ENCODE results near the gene CFAP100. TPM values are rescaled to one million over a fixed set of nuclear protein-coding genes. Genes with fewer than 3 reads are reported as not detected.

CFAP100 gene
- total and polyA plus RNA-seq, 2 of the 4 experiments (the other 2 are of a cell fraction): not detected

- no TSS peak for BruUV-seq (replicated peaks)
- no peak for ATAC-seq (ENCODE audit: low read depth)
- Histone ChIP-seq H3K27ac (ENCODE audit: insufficient read depth, low read length) (no peak overlapping the region), H3K4me2 (ENCODE audit: low read depth, low read length) (no peak overlapping the region), H3K9ac (ENCODE audit: low read depth, low read length) (no peak overlapping the region), H3K36me3 (ENCODE audit: control insufficient read depth, insufficient read depth, low read length) (no peaks in the 10 kb centered on the region), H2BK20ac (ENCODE audit: low read depth, low read length) (no peak overlapping the region), H3K9me1 (ENCODE audit: insufficient read depth, low read length) (no peaks in the 10 kb centered on the region), H4K91ac (ENCODE audit: insufficient read depth, low read depth, low read length) (no peak overlapping the region), H3K9me3 (ENCODE audit: control insufficient read depth, insufficient read depth, low read length) (peaks cover 3% of the 10 kb centered on the region), H3K56ac (ENCODE audit: extremely low read depth, insufficient read depth, low read length) (no peak overlapping the region), H3K23ac (ENCODE audit: low read depth, low read length) (no peak overlapping the region), H3K4me3 (ENCODE audit: insufficient read depth, low read depth, low read length) (no peak overlapping the region), H3K79me1 (ENCODE audit: low read depth in 1 of 2, low read length in 2 of 2) (no peaks in the 10 kb centered on the region), H2BK15ac (ENCODE audit: low read depth, low read length) (no peak overlapping the region), H3K27me3 (ENCODE audit: control insufficient read depth, insufficient read depth, low read length) (peaks cover 5% of the 10 kb centered on the region; the same call in 1 of the 2 replicates), H4K8ac (ENCODE audit: low read depth in 2 of 2, low read length in 2 of 2) (no peak overlapping the region), H3K14ac (replicated peaks; ENCODE audit: low read depth, low read length) (no peak overlapping the region), H4K5ac (ENCODE audit: low read depth, low read length) (no peak overlapping the region), H3K18ac (ENCODE audit: low read depth, low read length) (no peak overlapping the region), H2AFZ (replicated peaks; ENCODE audit: low read length, poor library complexity) (no peak overlapping the region), H3K4me1 (ENCODE audit: control insufficient read depth, insufficient read depth, low read length) (no peaks in the 10 kb centered on the region; the same call in 1 of the 2 replicates), H3K4ac (ENCODE audit: low read depth, low read length) (no peak overlapping the region), H2BK120ac (ENCODE audit: low read depth, low read length) (no peak overlapping the region), H4K20me1 (ENCODE audit: insufficient read depth, low read length) (no peaks in the 10 kb centered on the region), H2BK5ac (ENCODE audit: low read depth, low read length, poor library complexity, severe bottlenecking) (no peak overlapping the region), H2AK5ac (ENCODE audit: low read depth, low read length) (no peak overlapping the region), H2AK9ac (replicated peaks; ENCODE audit: low read depth, low read length, poor library complexity) (no peak overlapping the region)
- ChIA-PET POLR2A (ENCODE audit: unreplicated experiment) (no interaction called here), CTCF (no interaction called here)
- intact Hi-C loops (cut with micrococcal nuclease): no loop called here
- in situ Hi-C loops (cut with MboI; ENCODE audit: low sequenced_read_pairs): no loop called here
- TF ChIP-seq CTCF (conservative IDR thresholded peaks at IDR 0.05; ENCODE audit: low read depth, low read length): no peak
- no peak for TF ChIP-seq RFX5 (IDR thresholded peaks at IDR 0.05; ENCODE audit: low read depth, low read length)
- dilution Hi-C loops (cut with HindIII; ENCODE audit: low sequenced_read_pairs, unreplicated experiment): no loop called here
- 82% methylated on average over 5 of the region's 8 CpGs; no CpG with 5 or more reads in 1 of the 2 experiments for WGBS, 2 experiments (ENCODE audit: extremely low coverage in 2 of 2, insufficient read length in 1 of 2)
- DNase-seq: no peak
These were observed 27.4 kb downstream of the CFAP100 start for GRCh38 chr3:126422121-126422520.
